ENCODE measurements around the gene TECRL. TPM values are rescaled to one million over a fixed set of nuclear protein-coding genes. Genes with fewer than 3 reads are reported as not detected.

TECRL gene
- total RNA-seq, 1 experiment from 2014 or later: not detected

- TF ChIP-seq EZH2phosphoT487 (IDR thresholded peaks at IDR 0.05; ENCODE audit: borderline replicate concordance) (no peak), CTCF (IDR thresholded peaks at IDR 0.05 in 2 of 3, conservative IDR thresholded peaks at IDR 0.05 in 1 of 3; ENCODE audit: borderline replicate concordance in 1 of 3, insufficient read depth in 1 of 3, low read depth in 2 of 3, low read length in 2 of 3) (no peak)
- H3K9me3 ChIP-seq (ENCODE audit: control insufficient read depth in 1 of 2, insufficient read depth in 1 of 2, low read depth in 1 of 2, low read length in 2 of 2): peaks cover 3 to 13% of the 10 kb centered on the region in 2 experiments; a peak in 2 of 4 replicates
- H3K27ac ChIP-seq (ENCODE audit: low read depth, low read length): no peak overlapping the region
- H3K27me3 ChIP-seq (ENCODE audit: insufficient read depth, low read length): no peaks in the 10 kb centered on the region
- ChIA-PET RAD21 (ENCODE audit: low non-redundant PET in 1 of 2, low total read pairs in 2 of 2, uncharacterized antibody in 2 of 2, unreplicated experiment in 2 of 2) (no interaction called here), CTCF (no interaction called here), POLR2A (no interaction called here)
- ATAC-seq: no peak
- H3K9me2 ChIP-seq (ENCODE audit: insufficient read depth): no peaks in the 10 kb centered on the region
- H3K79me2 ChIP-seq (ENCODE audit: insufficient read depth, low read length): no peaks in the 10 kb centered on the region
- H2AFZ ChIP-seq (ENCODE audit: low read depth, low read length, poor library complexity, severe bottlenecking): no peak overlapping the region
- no TSS peak for BruUV-seq (replicated peaks)
- H3K4me3 ChIP-seq (replicated peaks in 1 of 2; ENCODE audit: low read depth in 1 of 2, low read length in 2 of 2): no peak overlapping the region
- DNase-seq (ENCODE audit: low read depth, low spot score): no peak
- no peaks in the 10 kb centered on the region for H4K20me1 ChIP-seq (ENCODE audit: insufficient read depth)
- H3K4me1 ChIP-seq (ENCODE audit: control insufficient read depth in 1 of 2, insufficient read depth in 2 of 2, low read length in 2 of 2): no peaks in the 10 kb centered on the region
- no peaks in the 10 kb centered on the region for H3K36me3 ChIP-seq (ENCODE audit: control insufficient read depth in 1 of 2, insufficient read depth in 2 of 2, low read length in 2 of 2)
- H3K4me2 ChIP-seq (ENCODE audit: low read length): no peak overlapping the region
- intact Hi-C loops (cut with micrococcal nuclease): no loop called here
- H3K9ac ChIP-seq (ENCODE audit: low read length): no peak overlapping the region
Observed at GRCh38 chr4:64340218-64341110, 68.8 kb downstream of the TECRL start.

- CTCF ChIA-PET: no interaction called here
Observed at GRCh38 chr4:64334964-64335363, 74.3 kb downstream of the TECRL start.

More at GRCh38 chr4:64334964-64335363, 74.3 kb downstream of the TECRL start:
- ChIA-PET POLR2A (no interaction called here), RAD21 (ENCODE audit: low non-redundant PET in 1 of 2, low total read pairs in 2 of 2, uncharacterized antibody in 2 of 2, unreplicated experiment in 2 of 2) (no interaction called here)
- Histone ChIP-seq H3K4me3 (replicated peaks in 1 of 2; ENCODE audit: low read depth in 1 of 2, low read length in 2 of 2) (no peak overlapping the region), H3K9ac (ENCODE audit: low read length) (no peak overlapping the region), H3K9me2 (ENCODE audit: insufficient read depth) (no peaks in the 10 kb centered on the region), H3K9me3 (ENCODE audit: control insufficient read depth in 1 of 2, insufficient read depth in 1 of 2, low read depth in 1 of 2, low read length in 2 of 2) (peaks cover 0 to 14% of the 10 kb centered on the region in 2 experiments; a peak in 2 of 4 replicates), H3K36me3 (ENCODE audit: control insufficient read depth in 1 of 2, insufficient read depth in 2 of 2, low read length in 2 of 2) (no peaks in the 10 kb centered on the region), H3K27me3 (ENCODE audit: insufficient read depth, low read length) (no peaks in the 10 kb centered on the region), H2AFZ (ENCODE audit: low read depth, low read length, poor library complexity, severe bottlenecking) (no peak overlapping the region), H3K27ac (ENCODE audit: low read depth, low read length) (no peak overlapping the region), H3K4me1 (ENCODE audit: control insufficient read depth in 1 of 2, insufficient read depth in 2 of 2, low read length in 2 of 2) (no peaks in the 10 kb centered on the region), H3K4me2 (ENCODE audit: low read length) (no peak overlapping the region), H4K20me1 (ENCODE audit: insufficient read depth) (no peaks in the 10 kb centered on the region), H3K79me2 (ENCODE audit: insufficient read depth, low read length) (no peaks in the 10 kb centered on the region)
- DNase-seq (ENCODE audit: low read depth, low spot score) (no peak), ATAC-seq (no peak)
- TF ChIP-seq CTCF (IDR thresholded peaks at IDR 0.05 in 2 of 3, conservative IDR thresholded peaks at IDR 0.05 in 1 of 3; ENCODE audit: borderline replicate concordance in 1 of 3, insufficient read depth in 1 of 3, low read depth in 2 of 3, low read length in 2 of 3): no peak
- TF ChIP-seq YY1 (IDR thresholded peaks at IDR 0.05; ENCODE audit: extremely low read depth, insufficient replicate concordance, low read depth, low read length): no peak
- no peak for TF ChIP-seq ELF1 (IDR thresholded peaks at IDR 0.05; ENCODE audit: borderline replicate concordance, low read depth)
- TF ChIP-seq ZNF274 (IDR thresholded peaks at IDR 0.05; ENCODE audit: low read depth, low read length): no peak
- TF ChIP-seq ZFX (IDR thresholded peaks at IDR 0.05): no peak
- TF ChIP-seq POLR2AphosphoS5 (IDR thresholded peaks at IDR 0.05; ENCODE audit: low read depth, low read length): no peak
- TF ChIP-seq SIN3A (IDR thresholded peaks at IDR 0.05; ENCODE audit: low read depth): no peak
- no peak for TF ChIP-seq CBX3 (IDR thresholded peaks at IDR 0.05; ENCODE audit: low read depth)
- no peak for TF ChIP-seq FOSL1 (IDR thresholded peaks at IDR 0.05; ENCODE audit: low read depth)
- no peak for TF ChIP-seq MAX (IDR thresholded peaks at IDR 0.05)
- intact Hi-C loops (cut with micrococcal nuclease): no loop called here
- no TSS peak for BruUV-seq (replicated peaks)

Data from HCT116 (cell line).